ENCODE measurements around the gene CHMP1A.

The CHMP1A gene

DNA sequence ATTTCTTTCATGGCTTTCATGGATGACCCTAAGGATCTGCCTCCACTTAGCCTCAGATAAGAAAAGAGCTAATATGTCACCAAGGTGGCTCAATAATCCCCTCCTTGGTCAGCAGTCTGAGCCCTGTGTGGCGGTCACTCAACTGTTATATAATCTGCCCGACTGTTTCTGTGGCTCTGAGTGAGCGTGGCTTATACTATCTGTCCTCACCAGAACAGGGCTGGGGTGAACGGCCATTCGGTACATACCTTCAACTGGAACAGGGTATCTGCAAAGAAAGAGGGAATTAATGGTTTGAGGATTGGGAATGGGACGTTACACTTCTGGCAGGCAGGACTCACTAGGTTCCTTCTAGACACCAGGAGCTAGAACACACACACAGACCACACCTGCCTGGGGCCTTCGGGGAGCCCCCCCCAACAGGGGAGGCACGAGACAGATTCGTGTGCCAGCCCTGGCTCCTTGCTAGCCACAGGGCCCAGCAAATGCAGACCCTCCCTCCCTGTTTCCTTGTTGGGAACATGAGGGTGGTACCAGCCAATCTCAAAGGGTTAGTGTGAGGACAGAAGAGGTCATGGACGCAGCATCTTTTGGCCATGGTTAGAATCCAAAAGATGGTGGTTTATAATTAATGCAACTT lies 3.7 kb downstream of the CHMP1A start:
- H3K4me3 ChIP-seq (ENCODE audit: low read depth in 1 of 2, low read length in 2 of 2), result no peak overlapping the region
- peaks cover 9 to 19% of the 10 kb centered on the region in 2 donors for H3K36me3 ChIP-seq (ENCODE audit: control insufficient read depth in 1 of 2, insufficient read depth in 2 of 2, low read length in 2 of 2)
- H3K27me3 ChIP-seq (ENCODE audit: low read depth, low read length), result no peaks in the 10 kb centered on the region
- no peak overlapping the region for H3K27ac ChIP-seq (ENCODE audit: low read length)
- peaks cover 9 to 18% of the 10 kb centered on the region in 2 donors for H3K4me1 ChIP-seq (ENCODE audit: control insufficient read depth in 1 of 2, insufficient read depth in 2 of 2, low read length in 2 of 2)
- no peaks in the 10 kb centered on the region for H3K9me3 ChIP-seq (ENCODE audit: control insufficient read depth in 1 of 2, low read length in 2 of 2)

DNA sequence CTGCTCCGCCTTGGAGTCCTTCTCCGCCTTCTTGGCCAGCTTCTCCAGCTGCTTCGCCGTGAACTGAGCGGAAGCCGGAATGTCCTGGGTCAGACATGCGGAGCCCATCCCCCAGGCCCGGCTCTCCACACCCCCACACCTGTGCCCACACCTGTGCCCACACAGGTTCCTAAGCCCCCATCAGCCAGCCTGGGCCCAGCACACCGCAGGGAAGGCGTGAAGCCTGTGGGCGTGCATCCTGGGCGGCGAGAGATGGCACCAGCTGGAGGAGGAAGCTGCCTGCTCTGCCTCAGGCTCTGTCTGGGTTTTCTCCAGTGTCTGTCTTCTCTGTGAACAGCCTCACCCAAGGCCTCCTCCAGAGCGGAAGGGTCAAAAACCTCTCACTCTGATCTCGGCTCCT lies 5.9 kb downstream of the CHMP1A start:
- Histone ChIP-seq H3K27ac (ENCODE audit: low read length) (no peak overlapping the region), H3K4me3 (ENCODE audit: low read depth in 1 of 2, low read length in 2 of 2) (no peak overlapping the region), H3K4me1 (ENCODE audit: control insufficient read depth in 1 of 2, insufficient read depth in 2 of 2, low read length in 2 of 2) (peaks cover 4 to 5% of the 10 kb centered on the region in 2 donors), H3K27me3 (ENCODE audit: low read depth, low read length) (no peaks in the 10 kb centered on the region), H3K36me3 (ENCODE audit: control insufficient read depth in 1 of 2, insufficient read depth in 2 of 2, low read length in 2 of 2) (peaks cover 13 to 31% of the 10 kb centered on the region in 2 donors), H3K9me3 (ENCODE audit: control insufficient read depth in 1 of 2, low read length in 2 of 2) (no peaks in the 10 kb centered on the region)

GRCh38 chr16:89646906-89647305 lies 10.6 kb downstream of the CHMP1A start:
- Histone ChIP-seq H3K9me3 (ENCODE audit: control insufficient read depth in 1 of 2, low read length in 2 of 2) (no peaks in the 10 kb centered on the region), H3K27me3 (ENCODE audit: low read depth, low read length) (no peaks in the 10 kb centered on the region), H3K27ac (ENCODE audit: low read length) (no peak overlapping the region), H3K36me3 (ENCODE audit: control insufficient read depth in 1 of 2, insufficient read depth in 2 of 2, low read length in 2 of 2) (peaks cover 19 to 51% of the 10 kb centered on the region in 2 donors), H3K4me1 (ENCODE audit: control insufficient read depth in 1 of 2, insufficient read depth in 2 of 2, low read length in 2 of 2) (no peaks in the 10 kb centered on the region), H3K4me3 (ENCODE audit: low read depth in 1 of 2, low read length in 2 of 2) (no peak overlapping the region)

DNA sequence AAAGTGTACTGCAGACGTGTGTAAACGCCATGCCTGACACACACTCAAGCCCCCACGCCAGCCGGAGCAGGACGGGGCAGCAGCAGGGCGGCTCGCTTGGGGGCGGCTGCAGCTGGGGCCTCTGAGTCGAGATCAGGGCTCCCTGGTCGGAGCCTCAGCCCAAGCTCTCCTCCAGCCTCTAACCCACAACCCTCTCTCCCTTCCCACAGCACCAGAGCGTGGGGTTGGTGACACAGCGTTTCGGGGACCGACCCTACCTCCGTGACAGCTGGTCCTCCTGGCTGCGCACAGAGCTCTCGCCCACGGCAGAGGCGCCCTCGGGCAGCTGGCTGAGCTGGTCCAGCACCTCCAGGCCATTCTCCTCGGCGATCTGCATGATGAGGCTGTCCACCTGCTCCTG lies 11.2 kb downstream of the CHMP1A start:
- Histone ChIP-seq H3K4me3 (ENCODE audit: low read depth in 1 of 2, low read length in 2 of 2) (no peak overlapping the region), H3K27ac (ENCODE audit: low read length) (no peak overlapping the region), H3K4me1 (ENCODE audit: control insufficient read depth in 1 of 2, insufficient read depth in 2 of 2, low read length in 2 of 2) (peaks cover 0 to 4% of the 10 kb centered on the region in 2 donors), H3K27me3 (ENCODE audit: low read depth, low read length) (no peaks in the 10 kb centered on the region), H3K36me3 (ENCODE audit: control insufficient read depth in 1 of 2, insufficient read depth in 2 of 2, low read length in 2 of 2) (peaks cover 15 to 51% of the 10 kb centered on the region in 2 donors), H3K9me3 (ENCODE audit: control insufficient read depth in 1 of 2, low read length in 2 of 2) (no peaks in the 10 kb centered on the region)

DNA sequence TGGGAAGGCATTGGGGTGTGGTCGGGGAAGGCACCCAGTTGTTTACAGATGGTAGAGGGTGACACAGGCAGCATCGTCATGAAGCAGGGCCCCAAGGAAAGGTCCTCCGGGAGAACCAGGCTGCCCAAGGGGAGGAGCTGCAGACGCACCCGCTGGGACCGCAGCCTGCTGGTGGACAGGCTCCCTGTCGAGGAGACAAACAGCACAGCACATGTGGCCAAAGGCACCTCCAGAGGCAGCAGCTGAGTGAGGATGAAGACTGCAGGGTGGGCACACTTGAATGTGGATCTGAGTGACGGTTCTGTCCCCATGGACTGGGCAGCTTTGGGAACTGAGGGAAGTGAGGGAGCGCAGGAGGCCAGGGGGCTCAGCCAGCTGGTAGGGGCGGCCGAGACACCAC lies 12.4 kb downstream of the CHMP1A start:
- H3K9me3 ChIP-seq (ENCODE audit: control insufficient read depth in 1 of 2, low read length in 2 of 2), result no peaks in the 10 kb centered on the region
- peaks cover 15 to 41% of the 10 kb centered on the region in 2 donors for H3K36me3 ChIP-seq (ENCODE audit: control insufficient read depth in 1 of 2, insufficient read depth in 2 of 2, low read length in 2 of 2)
- no peak overlapping the region for H3K27ac ChIP-seq (ENCODE audit: low read length)
- H3K4me3 ChIP-seq (ENCODE audit: low read depth in 1 of 2, low read length in 2 of 2), result no peak overlapping the region
- H3K4me1 ChIP-seq (ENCODE audit: control insufficient read depth in 1 of 2, insufficient read depth in 2 of 2, low read length in 2 of 2), result peaks cover 0 to 14% of the 10 kb centered on the region in 2 donors
- H3K27me3 ChIP-seq (ENCODE audit: low read depth, low read length), result no peaks in the 10 kb centered on the region

GRCh38 chr16:89643769-89644300 lies 13.7 kb downstream of the CHMP1A start:
- no peak overlapping the region for H3K4me3 ChIP-seq (ENCODE audit: low read depth in 1 of 2, low read length in 2 of 2)
- no peaks in the 10 kb centered on the region for H3K9me3 ChIP-seq (ENCODE audit: control insufficient read depth in 1 of 2, low read length in 2 of 2)
- H3K27ac ChIP-seq (ENCODE audit: low read length), result no peak overlapping the region
- H3K27me3 ChIP-seq (ENCODE audit: low read depth, low read length), result no peaks in the 10 kb centered on the region
- peaks cover 0 to 15% of the 10 kb centered on the region in 2 donors for H3K4me1 ChIP-seq (ENCODE audit: control insufficient read depth in 1 of 2, insufficient read depth in 2 of 2, low read length in 2 of 2)
- H3K36me3 ChIP-seq (ENCODE audit: control insufficient read depth in 1 of 2, insufficient read depth in 2 of 2, low read length in 2 of 2), result peaks cover 15 to 32% of the 10 kb centered on the region in 2 donors

GRCh38 chr16:89642574-89642973 lies 14.9 kb downstream of the CHMP1A start:
- Histone ChIP-seq H3K27ac (ENCODE audit: low read length) (no peak overlapping the region), H3K4me3 (ENCODE audit: low read depth in 1 of 2, low read length in 2 of 2) (no peak overlapping the region), H3K36me3 (ENCODE audit: control insufficient read depth in 1 of 2, insufficient read depth in 2 of 2, low read length in 2 of 2) (peaks cover 15 to 28% of the 10 kb centered on the region in 2 donors)

GRCh38 chr16:89641458-89642119 lies 15.9 kb downstream of the CHMP1A start:
- Histone ChIP-seq H3K36me3 (ENCODE audit: control insufficient read depth in 1 of 2, insufficient read depth in 2 of 2, low read length in 2 of 2) (peaks cover 11 to 20% of the 10 kb centered on the region in 2 donors), H3K27me3 (ENCODE audit: low read depth, low read length) (no peaks in the 10 kb centered on the region), H3K27ac (ENCODE audit: low read length) (no peak overlapping the region), H3K4me1 (ENCODE audit: control insufficient read depth in 1 of 2, insufficient read depth in 2 of 2, low read length in 2 of 2) (peaks cover 0 to 15% of the 10 kb centered on the region in 2 donors), H3K9me3 (ENCODE audit: control insufficient read depth in 1 of 2, low read length in 2 of 2) (no peaks in the 10 kb centered on the region), H3K4me3 (ENCODE audit: low read depth in 1 of 2, low read length in 2 of 2) (no peak overlapping the region)

More at GRCh38 chr16:89642574-89642973, 14.9 kb downstream of the CHMP1A start:
- Histone ChIP-seq H3K4me1 (ENCODE audit: control insufficient read depth in 1 of 2, insufficient read depth in 2 of 2, low read length in 2 of 2) (peaks cover 0 to 15% of the 10 kb centered on the region in 2 donors), H3K9me3 (ENCODE audit: control insufficient read depth in 1 of 2, low read length in 2 of 2) (no peaks in the 10 kb centered on the region), H3K27me3 (ENCODE audit: low read depth, low read length) (no peaks in the 10 kb centered on the region)

DNA sequence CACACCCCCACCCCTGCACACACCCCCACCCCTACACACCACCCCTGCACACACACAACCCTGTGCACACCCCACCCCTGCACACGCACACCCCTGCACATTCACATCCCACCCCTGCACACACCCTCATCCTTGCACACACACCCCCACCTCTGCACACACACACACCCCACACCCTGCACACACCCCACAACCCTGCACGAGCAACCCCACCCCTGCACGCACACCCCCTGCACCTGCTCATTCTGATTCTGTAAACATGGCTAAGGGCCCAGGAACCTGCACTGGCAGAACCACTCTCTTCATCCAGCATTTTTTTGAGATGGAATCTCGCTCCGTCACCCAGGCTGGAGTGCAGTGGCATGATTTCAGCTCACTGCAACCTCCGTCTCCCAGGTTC lies 18.1 kb downstream of the CHMP1A start:
- Histone ChIP-seq H3K9me3 (ENCODE audit: control insufficient read depth in 1 of 2, low read length in 2 of 2) (no peaks in the 10 kb centered on the region), H3K4me3 (ENCODE audit: low read depth in 1 of 2, low read length in 2 of 2) (no peak overlapping the region), H3K4me1 (ENCODE audit: control insufficient read depth in 1 of 2, insufficient read depth in 2 of 2, low read length in 2 of 2) (peaks cover 0 to 15% of the 10 kb centered on the region in 2 donors), H3K36me3 (ENCODE audit: control insufficient read depth in 1 of 2, insufficient read depth in 2 of 2, low read length in 2 of 2) (no peaks in the 10 kb centered on the region), H3K27me3 (ENCODE audit: low read depth, low read length) (no peaks in the 10 kb centered on the region), H3K27ac (ENCODE audit: low read length) (no peak overlapping the region)

DNA sequence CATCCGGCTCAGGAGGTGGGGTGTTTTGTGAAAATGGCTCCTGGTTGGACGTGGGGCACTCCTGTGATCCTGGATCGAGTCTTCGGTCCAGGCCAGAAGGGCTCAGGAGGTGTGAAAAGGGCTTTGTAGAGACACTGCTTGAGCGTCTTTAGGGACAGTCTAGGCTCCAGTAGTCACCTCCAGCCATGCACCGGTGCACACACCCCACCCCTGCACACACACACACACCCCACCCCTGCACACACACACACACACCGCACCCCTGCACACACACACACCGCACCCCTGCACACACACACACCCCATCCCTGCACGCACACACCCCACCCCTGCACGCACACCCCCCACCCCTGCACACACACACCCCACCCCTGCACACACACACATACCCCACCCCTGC lies 19.1 kb downstream of the CHMP1A start:
- no peak overlapping the region for H3K27ac ChIP-seq (ENCODE audit: low read length)
- no peaks in the 10 kb centered on the region for H3K27me3 ChIP-seq (ENCODE audit: low read depth, low read length)
- H3K4me3 ChIP-seq (ENCODE audit: low read depth in 1 of 2, low read length in 2 of 2), result no peak overlapping the region
- H3K4me1 ChIP-seq (ENCODE audit: control insufficient read depth in 1 of 2, insufficient read depth in 2 of 2, low read length in 2 of 2), result peaks cover 0 to 15% of the 10 kb centered on the region in 2 donors
- no peaks in the 10 kb centered on the region for H3K9me3 ChIP-seq (ENCODE audit: control insufficient read depth in 1 of 2, low read length in 2 of 2)
- no peaks in the 10 kb centered on the region for H3K36me3 ChIP-seq (ENCODE audit: control insufficient read depth in 1 of 2, insufficient read depth in 2 of 2, low read length in 2 of 2)

DNA sequence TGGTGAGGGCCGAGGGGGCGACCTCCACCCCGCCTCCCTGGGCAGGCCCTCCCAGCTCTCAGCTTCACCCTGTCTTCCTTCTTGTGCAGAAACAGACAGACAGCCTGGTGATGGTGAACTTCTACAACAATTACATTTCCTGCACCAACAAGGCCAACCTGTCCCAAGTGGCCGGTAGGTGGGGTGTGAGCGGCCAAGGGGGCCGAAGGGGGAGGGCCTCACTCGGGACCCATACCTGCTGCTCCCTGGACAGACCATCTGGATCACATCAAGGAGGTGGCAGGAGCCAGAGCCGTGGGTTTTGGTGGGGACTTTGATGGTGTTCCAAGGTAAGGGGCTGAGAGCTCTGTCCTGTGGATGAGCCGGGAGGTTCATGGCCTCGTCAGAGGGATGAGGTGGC lies 20.1 kb downstream of the CHMP1A start:
- Histone ChIP-seq H3K27me3 (ENCODE audit: low read depth, low read length) (no peaks in the 10 kb centered on the region), H3K4me3 (ENCODE audit: low read depth in 1 of 2, low read length in 2 of 2) (no peak overlapping the region), H3K9me3 (ENCODE audit: control insufficient read depth in 1 of 2, low read length in 2 of 2) (no peaks in the 10 kb centered on the region), H3K27ac (ENCODE audit: low read length) (no peak overlapping the region), H3K36me3 (ENCODE audit: control insufficient read depth in 1 of 2, insufficient read depth in 2 of 2, low read length in 2 of 2) (no peaks in the 10 kb centered on the region), H3K4me1 (ENCODE audit: control insufficient read depth in 1 of 2, insufficient read depth in 2 of 2, low read length in 2 of 2) (peaks cover 0 to 15% of the 10 kb centered on the region in 2 donors)
